H1 (cell line): ENCODE results near the gene RBL1. TPM values are rescaled to one million over a fixed set of nuclear protein-coding genes. Genes with fewer than 3 reads are reported as not detected.
"Not testable (repeated sequence)": the region's sequence is repeated elsewhere in the genome, so short reads cannot be mapped to it uniquely, and the experiment has no call there.

Source experiments
- CTCF ChIA-PET: fragments of 300-600 bp; sonication (Branson Sonifier 250); formaldehyde crosslinking; loops from one replicate; lab custom pipeline; 2021; ENCODE audit not compliant: partially characterized antibody; lab: Charles Lee
- POLR2A ChIA-PET: fragments of 300-600 bp; sonication (Branson Sonifier 250); formaldehyde crosslinking; loops from one replicate; lab custom pipeline; 2021; ENCODE audit warnings: inconsistent platforms; ENCODE audit not compliant: partially characterized antibody; lab: Charles Lee
- DNase-seq, 2 experiments: peaks; one replicate each; pipeline versions ENCODE4 v3.0.0 to v3.0.0-alpha.2; 2010 to 2022; ENCODE audit warnings: low spot score in 2 of 2, low read depth in 1 of 2, mixed read lengths in 1 of 2
- FAIRE-seq: peaks from 2 replicates; lab custom pipeline; 2011; peaks lifted over from hg19 to GRCh38; lab: Jason Lieb, UNC
- H2AFZ ChIP-seq: 2 replicates; pipeline ENCODE4 v1.8.1; 2012; ENCODE audit warnings: low read length, inconsistent platforms
- H2AK5ac ChIP-seq: 2 replicates; pipeline ENCODE4 v1.6.1; 2013; ENCODE audit warnings: low read depth, low read length
- H2BK120ac ChIP-seq: replicated peaks from 2 replicates; pipeline ENCODE3; 2013; ENCODE audit warnings: low read depth, low read length, inconsistent platforms
- H2BK12ac ChIP-seq: 2 replicates; pipeline ENCODE4 v1.6.1; 2013; ENCODE audit warnings: low read depth, low read length
- H2BK15ac ChIP-seq: 2 replicates; pipeline ENCODE4 v1.6.1; 2013; ENCODE audit warnings: low read length
- H2BK20ac ChIP-seq: 2 replicates; pipeline ENCODE4 v1.6.1; 2013; ENCODE audit warnings: low read length
- H2BK5ac ChIP-seq: 2 replicates; pipeline ENCODE4 v1.6.1; 2013; ENCODE audit warnings: low read depth, low read length
- H3K14ac ChIP-seq: 2 replicates; pipeline ENCODE4 v1.6.1; 2013; ENCODE audit warnings: inconsistent platforms; ENCODE audit not compliant: insufficient read length
- H3K18ac ChIP-seq: 2 replicates; pipeline ENCODE4 v1.6.1; 2013; ENCODE audit warnings: low read length; ENCODE audit errors: extremely low read depth
- H3K23ac ChIP-seq: 2 replicates; pipeline ENCODE4 v1.6.1; 2013; ENCODE audit warnings: inconsistent platforms; ENCODE audit not compliant: insufficient read length
- H3K23me2 ChIP-seq: 2 replicates; pipeline ENCODE4 v1.6.1; 2013; ENCODE audit warnings: low read depth, low read length
- H3K27ac ChIP-seq: 2 replicates; pipeline ENCODE4 v1.6.1; 2011; ENCODE audit warnings: low read depth, low read length, inconsistent platforms
- H3K27me3 ChIP-seq, 4 experiments: replicated peaks in 1 of 4; 1 replicate in 1 of 4; 2 replicates in 3 of 4; pipeline versions ENCODE4 v1.6.1 to v1.8.1; 2011 to 2013; ENCODE audit warnings: low read length in 3 of 4, mild to moderate bottlenecking in 3 of 4, inconsistent platforms in 2 of 4, mixed read lengths in 2 of 4, moderate library complexity in 1 of 4; ENCODE audit not compliant: control insufficient read depth in 3 of 4, insufficient read depth in 3 of 4; ENCODE audit errors: extremely low read depth in 1 of 4
- H3K36me3 ChIP-seq, 4 experiments: 2 replicates each; pipeline versions ENCODE4 v1.6.1 to v1.8.1; 2011 to 2013; ENCODE audit warnings: mild to moderate bottlenecking in 4 of 4, low read length in 3 of 4, moderate library complexity in 2 of 4, control low read depth in 1 of 4, inconsistent platforms in 1 of 4; ENCODE audit not compliant: insufficient read depth in 4 of 4, control insufficient read depth in 2 of 4
- H3K4ac ChIP-seq: replicated peaks from 2 replicates; pipeline ENCODE3; 2013; ENCODE audit warnings: low read length, low read depth, mixed read lengths, inconsistent platforms; ENCODE audit not compliant: insufficient read length
- H3K4me1 ChIP-seq, 4 experiments: replicated peaks in 1 of 4; 1 replicate in 1 of 4; 2 replicates in 3 of 4; pipeline versions ENCODE4 v1.6.1 to v1.8.1; 2011 to 2013; ENCODE audit warnings: low read length in 3 of 4, inconsistent platforms in 2 of 4, mixed read lengths in 1 of 4; ENCODE audit not compliant: insufficient read depth in 4 of 4, control insufficient read depth in 3 of 4
- H3K4me2 ChIP-seq, 2 experiments: 2 replicates each; pipeline versions ENCODE4 v1.6.1 to v1.8.1; 2011 to 2013; ENCODE audit warnings: low read depth in 2 of 2, low read length in 2 of 2, control low read depth in 1 of 2, inconsistent platforms in 1 of 2, mild to moderate bottlenecking in 1 of 2; ENCODE audit not compliant: insufficient read depth in 1 of 2
- H3K4me3 ChIP-seq, 4 experiments: fragments of 200-600, 300-600 bp in 1 of 4; sonication (generic), shearing (Covaris generic), sonication (Bioruptor Twin) in 1 of 4; 2 replicates each; pipeline versions ENCODE4 v1.5.1 to v1.8.1; 2011 to 2016; ENCODE audit warnings: low read length in 4 of 4, low read depth in 3 of 4, control low read depth in 2 of 4, inconsistent platforms in 2 of 4, mild to moderate bottlenecking in 2 of 4, mixed read lengths in 1 of 4, moderate library complexity in 1 of 4; ENCODE audit not compliant: insufficient read depth in 2 of 4; ENCODE audit errors: extremely low read depth in 1 of 4
- H3K56ac ChIP-seq: replicated peaks from 2 replicates; pipeline ENCODE3; 2013; ENCODE audit warnings: low read depth, mild to moderate bottlenecking, mixed read lengths, low read length, inconsistent platforms; ENCODE audit not compliant: insufficient read length
- H3K79me1 ChIP-seq: 2 replicates; pipeline ENCODE4 v1.6.1; 2013; ENCODE audit warnings: low read depth, low read length, control low read depth
- H3K79me2 ChIP-seq, 2 experiments: 2 replicates each; pipeline versions ENCODE4 v1.6.1 to v1.8.1; 2012 to 2013; ENCODE audit warnings: low read length in 2 of 2, mild to moderate bottlenecking in 2 of 2, inconsistent platforms in 1 of 2; ENCODE audit not compliant: insufficient read depth in 2 of 2, control insufficient read depth in 1 of 2
- H3K9ac ChIP-seq, 4 experiments: replicated peaks in 1 of 4; 1 replicate in 1 of 4; 2 replicates in 3 of 4; pipeline versions ENCODE4 v1.6.1 to v1.8.1; 2011 to 2013; ENCODE audit warnings: low read depth in 3 of 4, low read length in 3 of 4, control low read depth in 2 of 4, mild to moderate bottlenecking in 2 of 4, moderate library complexity in 2 of 4, inconsistent platforms in 1 of 4; ENCODE audit errors: extremely low read depth in 1 of 4
- H3K9me3 ChIP-seq, 2 experiments: 2 replicates each; pipeline versions ENCODE4 v1.6.1 to v1.8.1; 2012 to 2013; ENCODE audit warnings: mild to moderate bottlenecking in 2 of 2, moderate library complexity in 2 of 2, control low read depth in 1 of 2, inconsistent platforms in 1 of 2, low read depth in 1 of 2, low read length in 1 of 2, mixed read lengths in 1 of 2; ENCODE audit not compliant: insufficient read depth in 2 of 2
- H4K20me1 ChIP-seq, 2 experiments: replicated peaks in 1 of 2; 2 replicates each; pipeline versions ENCODE3 to v1.8.1; 2011 to 2013; ENCODE audit warnings: inconsistent platforms in 2 of 2, low read length in 2 of 2, mild to moderate bottlenecking in 1 of 2; ENCODE audit not compliant: insufficient read depth in 2 of 2, control insufficient read depth in 1 of 2
- H4K5ac ChIP-seq: 2 replicates; pipeline ENCODE4 v1.6.1; 2013; ENCODE audit warnings: low read length, low read depth, mixed read lengths, inconsistent platforms; ENCODE audit not compliant: insufficient read length
- H4K8ac ChIP-seq: 2 replicates; pipeline ENCODE4 v1.8.0; 2013; ENCODE audit warnings: mild to moderate bottlenecking, moderate library complexity, low read length, inconsistent platforms; ENCODE audit not compliant: insufficient read depth; ENCODE audit errors: extremely low read depth
- H4K91ac ChIP-seq: replicated peaks from 2 replicates; pipeline ENCODE3; 2013; ENCODE audit warnings: low read length, mixed read lengths, inconsistent platforms; ENCODE audit not compliant: insufficient read length
- EZH2 ChIP-seq: fragments of 200-600 bp; sonication (generic); IDR thresholded peaks from 2 replicates; pipeline ENCODE4 v1.7.1; 2012; ENCODE audit warnings: low read depth, mild to moderate bottlenecking, moderate library complexity, low read length, inconsistent platforms; ENCODE audit not compliant: severe bottlenecking
- RAD21 ChIP-seq, 2 experiments: IDR thresholded peaks in 1 of 2; conservative IDR thresholded peaks in 1 of 2; 2 replicates each; pipeline ENCODE4 v1.6.1; 2011; ENCODE audit warnings: low read depth in 2 of 2, low read length in 2 of 2, improper control_type of control experiment in 1 of 2, inconsistent platforms in 1 of 2, mild to moderate bottlenecking in 1 of 2, moderate library complexity in 1 of 2
- SIN3A ChIP-seq, 2 experiments: IDR thresholded peaks in 1 of 2; conservative IDR thresholded peaks in 1 of 2; 2 replicates each; pipeline ENCODE4 v1.6.1; 2011 to 2012; ENCODE audit warnings: low read length in 2 of 2, improper control_type of control experiment in 1 of 2, low read depth in 1 of 2, mild to moderate bottlenecking in 1 of 2
- ZNF274 ChIP-seq: IDR thresholded peaks from 2 replicates; pipeline ENCODE4 v1.7.0; 2012; ENCODE audit warnings: low read length, borderline replicate concordance; ENCODE audit errors: extremely low read depth
- WGBS, 2 experiments: shearing (Covaris generic) in 1 of 2; methylation state at CpG; one replicate each; pipeline versions ENCODE4 v1.1.6 to v1.1.7; 2013 to 2015; ENCODE audit warnings: low lambda C conversion rate in 2 of 2, mixed read lengths in 2 of 2, inconsistent platforms in 1 of 2, low coverage in 1 of 2, missing lambda C conversion rate in 1 of 2; ENCODE audit not compliant: insufficient replicate concordance in 2 of 2, insufficient coverage in 1 of 2, insufficient read length in 1 of 2; ENCODE audit errors: extremely low coverage in 1 of 2, missing lambda C conversion rate in 1 of 2; 5-methylcytosine and 5-hydroxymethylcytosine counted together
- polyA plus RNA-seq, 7 experiments: library from polyadenylated mRNA; depleted of rRNA in 3 of 7; stranded (reverse) in 5 of 7; unstranded in 2 of 7; fragments of >200 nt in 5 of 7; fragments of 200-250 nt in 2 of 7; gene quantifications; 1 replicate in 5 of 7; 2 replicates in 1 of 7; 4 replicates in 1 of 7; pipeline versions ENCODE4 v1.2.1 to v1.2.3, GENCODE V29; 2011 to 2013; ENCODE audit warnings: missing spikeins in 2 of 7, mixed read lengths in 2 of 7
- total RNA-seq: library from RNA; stranded (reverse); fragmentation: NEBNext Ultra II Directional; extraction: Animal tissue kit (Norgen Biotek cat#: 25700); gene quantifications from 2 replicates; pipeline ENCODE4 v1.2.1, GENCODE V29; 2021

RBL1 gene
- total and polyA plus RNA-seq, 2 of the 8 experiments (the other 6 are each of a cell fraction or from before 2014, with no cell fraction given), result 3.2 to 12.3 TPM

GRCh38 chr20:37020636-37021035 is 75.2 kb downstream of the RBL1 start (continued):
- TF ChIP-seq EZH2 (no peak), ZNF274 (no peak), RAD21 (IDR thresholded peaks at IDR 0.05 in 1 of 2, conservative IDR thresholded peaks at IDR 0.05 in 1 of 2; ENCODE audit: low read depth in 2 of 2, low read length in 2 of 2) (no peak), SIN3A (conservative IDR thresholded peaks at IDR 0.05 in 1 of 2, IDR thresholded peaks at IDR 0.05 in 1 of 2; ENCODE audit: low read depth in 1 of 2, low read length in 2 of 2) (no peak)

DNA sequence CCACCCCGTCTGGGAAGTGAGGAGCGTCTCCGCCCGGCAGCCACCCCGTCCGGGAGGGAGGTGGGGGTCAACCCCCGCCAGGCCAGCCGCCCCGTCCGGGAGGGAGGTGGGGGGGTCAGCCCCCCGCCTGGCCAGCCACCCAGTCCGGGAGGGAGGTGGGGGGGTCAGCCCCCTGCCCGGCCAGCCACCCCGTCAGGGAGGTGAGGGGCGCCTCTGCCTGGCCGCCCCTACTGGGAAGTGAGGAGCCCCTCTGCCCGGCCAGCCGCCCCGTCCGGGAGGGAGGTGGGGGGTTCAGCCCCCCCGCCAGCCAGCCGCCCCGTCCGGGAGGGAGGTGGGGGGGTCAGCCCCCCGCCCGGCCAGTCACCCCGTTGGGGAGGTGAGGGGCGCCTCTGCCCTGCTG is 83.2 kb downstream of the RBL1 start:
- H2AFZ ChIP-seq, H3K23me2 ChIP-seq, H3K4me1 ChIP-seq, H3K18ac ChIP-seq, H3K4me3 ChIP-seq, H2BK120ac ChIP-seq, H4K8ac ChIP-seq, H3K9me3 ChIP-seq, POLR2A ChIA-PET, DNase-seq, H3K4me2 ChIP-seq, H4K5ac ChIP-seq, H2BK20ac ChIP-seq, H3K14ac ChIP-seq, H3K9ac ChIP-seq, H3K23ac ChIP-seq, H2AK5ac ChIP-seq, H2BK12ac ChIP-seq, FAIRE-seq, H2BK15ac ChIP-seq, H3K4ac ChIP-seq, H3K79me2 ChIP-seq, H4K20me1 ChIP-seq, H3K56ac ChIP-seq, H3K27ac ChIP-seq, H3K79me1 ChIP-seq, CTCF ChIA-PET, H3K27me3 ChIP-seq, H4K91ac ChIP-seq, H2BK5ac ChIP-seq: not testable (repeated sequence)
- WGBS, 2 experiments, result no CpG with 5 or more reads among the region's 28 CpGs
- H3K36me3 ChIP-seq, result peaks cover 0 to 24% (median 12%) of the 10 kb centered on the region in 4 experiments; a peak in 6 of 8 replicates
